ENCODE data around the gene DMBX1.

- TF ChIP-seq CTCF (conservative IDR thresholded peaks at IDR 0.05) (no peak), EZH2 (IDR thresholded peaks at IDR 0.05; ENCODE audit: low read depth) (no peak)
Measured at GRCh38 chr1:46526691-46527291, 37.2 kb downstream of the DMBX1 start.
